C4-2B (cell line): Measurements from ENCODE around the gene PIK3R4.

Experiments used
- CTCF ChIP-seq: fragments of 450-650 bp; conservative IDR thresholded peaks from 2 replicates; pipeline ENCODE4 v1.5.1; 2017; ENCODE audit warnings: mild to moderate bottlenecking
- ZFX ChIP-seq: fragments of 450-650 bp; IDR thresholded peaks from 2 replicates; pipeline ENCODE4 v1.6.1; 2017

DNA sequence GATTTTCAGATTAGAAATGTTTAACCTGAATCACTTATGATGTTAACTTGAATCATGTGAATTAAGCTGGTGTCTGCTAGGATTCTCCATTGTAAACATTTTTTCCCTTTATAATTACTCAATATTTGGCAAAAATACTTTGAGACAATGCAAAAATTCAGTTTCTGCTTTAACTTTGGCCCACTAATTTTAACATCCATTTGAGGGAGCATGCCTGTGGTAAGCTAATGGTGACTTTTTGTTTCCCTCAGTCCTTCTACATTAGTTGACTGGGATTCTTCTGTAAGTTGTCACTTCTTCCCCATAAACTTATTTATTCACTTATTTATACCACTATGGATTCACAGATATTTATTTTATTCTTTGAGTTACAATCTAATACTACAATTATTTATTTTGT, 59.3 kb downstream of the PIK3R4 start:
- TF ChIP-seq CTCF (no peak), ZFX (no peak)
